Measurements from ENCODE around the gene PRKG1.

The PRKG1 gene

DNA sequence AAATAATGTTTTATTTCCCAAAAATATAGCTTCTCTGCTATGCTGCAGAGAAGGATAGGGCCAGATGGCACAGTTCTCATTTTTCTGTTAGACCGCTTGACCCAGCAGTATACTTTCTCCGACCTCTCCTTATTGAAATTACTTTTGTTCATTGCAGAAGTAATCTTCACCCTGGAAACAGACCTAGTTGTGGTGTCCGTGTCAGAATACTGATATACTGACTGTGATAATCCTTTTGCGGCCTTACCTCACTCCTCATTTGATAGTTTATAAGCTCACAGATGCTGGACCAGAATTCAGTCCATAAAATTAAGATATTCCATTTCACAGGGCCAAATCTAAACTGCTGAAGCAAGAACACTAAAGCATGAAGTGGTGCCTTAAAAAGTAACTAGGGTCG, 979.2 kb downstream of the PRKG1 start:
- no peak for TF ChIP-seq SIN3A (IDR thresholded peaks at IDR 0.05; ENCODE audit: borderline replicate concordance, insufficient read depth, low read length)
- TF ChIP-seq TAF1 (IDR thresholded peaks at IDR 0.05; ENCODE audit: borderline replicate concordance, insufficient read depth, low read length), result no peak
- TF ChIP-seq, protein P1, sequence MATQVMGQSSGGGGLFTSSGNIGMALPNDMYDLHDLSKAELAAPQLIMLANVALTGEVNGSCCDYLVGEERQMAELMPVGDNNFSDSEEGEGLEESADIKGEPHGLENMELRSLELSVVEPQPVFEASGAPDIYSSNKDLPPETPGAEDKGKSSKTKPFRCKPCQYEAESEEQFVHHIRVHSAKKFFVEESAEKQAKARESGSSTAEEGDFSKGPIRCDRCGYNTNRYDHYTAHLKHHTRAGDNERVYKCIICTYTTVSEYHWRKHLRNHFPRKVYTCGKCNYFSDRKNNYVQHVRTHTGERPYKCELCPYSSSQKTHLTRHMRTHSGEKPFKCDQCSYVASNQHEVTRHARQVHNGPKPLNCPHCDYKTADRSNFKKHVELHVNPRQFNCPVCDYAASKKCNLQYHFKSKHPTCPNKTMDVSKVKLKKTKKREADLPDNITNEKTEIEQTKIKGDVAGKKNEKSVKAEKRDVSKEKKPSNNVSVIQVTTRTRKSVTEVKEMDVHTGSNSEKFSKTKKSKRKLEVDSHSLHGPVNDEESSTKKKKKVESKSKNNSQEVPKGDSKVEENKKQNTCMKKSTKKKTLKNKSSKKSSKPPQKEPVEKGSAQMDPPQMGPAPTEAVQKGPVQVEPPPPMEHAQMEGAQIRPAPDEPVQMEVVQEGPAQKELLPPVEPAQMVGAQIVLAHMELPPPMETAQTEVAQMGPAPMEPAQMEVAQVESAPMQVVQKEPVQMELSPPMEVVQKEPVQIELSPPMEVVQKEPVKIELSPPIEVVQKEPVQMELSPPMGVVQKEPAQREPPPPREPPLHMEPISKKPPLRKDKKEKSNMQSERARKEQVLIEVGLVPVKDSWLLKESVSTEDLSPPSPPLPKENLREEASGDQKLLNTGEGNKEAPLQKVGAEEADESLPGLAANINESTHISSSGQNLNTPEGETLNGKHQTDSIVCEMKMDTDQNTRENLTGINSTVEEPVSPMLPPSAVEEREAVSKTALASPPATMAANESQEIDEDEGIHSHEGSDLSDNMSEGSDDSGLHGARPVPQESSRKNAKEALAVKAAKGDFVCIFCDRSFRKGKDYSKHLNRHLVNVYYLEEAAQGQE (IDR thresholded peaks at IDR 0.05; ENCODE audit: insufficient read depth in 1 of 2, low read depth in 2 of 2, low read length in 2 of 2), result no peak

- TF ChIP-seq SIN3A (IDR thresholded peaks at IDR 0.05; ENCODE audit: borderline replicate concordance, insufficient read depth, low read length), result no peak
- no peak for TF ChIP-seq POLR2AphosphoS5 (IDR thresholded peaks at IDR 0.05; ENCODE audit: low read depth, low read length)
- TF ChIP-seq TAF1 (IDR thresholded peaks at IDR 0.05; ENCODE audit: borderline replicate concordance, insufficient read depth, low read length), result no peak
- TF ChIP-seq FOXP2 (optimal IDR thresholded peaks at IDR 0.05; ENCODE audit: borderline replicate concordance, extremely low read depth, extremely low read length, insufficient read depth), result no peak
- TF ChIP-seq, protein P1 (IDR thresholded peaks at IDR 0.05; ENCODE audit: insufficient read depth in 1 of 2, low read depth in 2 of 2, low read length in 2 of 2), result no peak
Measured at GRCh38 chr10:52056291-52056690, 982.0 kb downstream of the PRKG1 start.

- TF ChIP-seq, protein P1 (IDR thresholded peaks at IDR 0.05; ENCODE audit: insufficient read depth in 1 of 2, low read depth in 2 of 2, low read length in 2 of 2), result no peak
- no peak for TF ChIP-seq SIN3A (IDR thresholded peaks at IDR 0.05; ENCODE audit: borderline replicate concordance, insufficient read depth, low read length)
- TF ChIP-seq FOXP2 (optimal IDR thresholded peaks at IDR 0.05; ENCODE audit: borderline replicate concordance, extremely low read depth, extremely low read length, insufficient read depth), result no peak
- TF ChIP-seq TAF1 (IDR thresholded peaks at IDR 0.05; ENCODE audit: borderline replicate concordance, insufficient read depth, low read length), result no peak
- no peak for TF ChIP-seq POLR2AphosphoS5 (IDR thresholded peaks at IDR 0.05; ENCODE audit: low read depth, low read length)
Measured at GRCh38 chr10:52059089-52059488, 984.8 kb downstream of the PRKG1 start.

DNA sequence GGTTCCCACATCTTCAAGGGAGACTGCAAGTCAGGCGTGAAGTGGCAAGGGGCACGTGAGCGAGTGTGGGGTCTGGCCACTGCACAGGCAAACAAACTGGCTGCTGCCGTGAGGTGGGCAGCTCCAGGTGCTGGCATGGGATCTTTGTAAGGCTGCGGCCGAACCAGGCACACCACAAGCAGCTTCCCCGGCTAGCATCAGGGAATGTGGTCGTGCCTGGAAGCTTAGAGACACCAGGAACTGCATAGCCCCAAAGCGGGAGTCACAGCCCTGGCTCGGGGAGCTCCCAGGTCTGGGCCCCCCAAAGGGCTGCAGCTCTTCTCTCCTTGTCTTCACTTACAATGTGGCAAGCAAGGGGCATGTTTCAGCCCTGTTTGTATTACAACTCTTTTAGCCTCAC, 988.9 kb downstream of the PRKG1 start:
- TF ChIP-seq POLR2AphosphoS5 (IDR thresholded peaks at IDR 0.05; ENCODE audit: low read depth, low read length) (no peak), SIN3A (IDR thresholded peaks at IDR 0.05; ENCODE audit: borderline replicate concordance, insufficient read depth, low read length) (no peak), TAF1 (IDR thresholded peaks at IDR 0.05; ENCODE audit: borderline replicate concordance, insufficient read depth, low read length) (no peak), FOXP2 (optimal IDR thresholded peaks at IDR 0.05; ENCODE audit: borderline replicate concordance, extremely low read depth, extremely low read length, insufficient read depth) (no peak)
- TF ChIP-seq, protein P1 (IDR thresholded peaks at IDR 0.05; ENCODE audit: insufficient read depth in 1 of 2, low read depth in 2 of 2, low read length in 2 of 2), result no peak
